ENCODE results near the gene TNRC6B.

GRCh38 chr22:40324468-40325305 lies 147.0 kb downstream of the TNRC6B start:
- TF ChIP-seq CTCF (IDR thresholded peaks at IDR 0.05; ENCODE audit: poor library complexity, severe bottlenecking) (no peak), EZH2 (IDR thresholded peaks at IDR 0.05; ENCODE audit: borderline replicate concordance, insufficient read depth, low read length, poor library complexity, severe bottlenecking) (no peak), POLR2AphosphoS5 (IDR thresholded peaks at IDR 0.05) (no peak)

All from neural cell (in vitro differentiated cells).